ENCODE measurements around the gene RPRD2. TPM values are rescaled to one million over a fixed set of nuclear protein-coding genes. Genes with fewer than 3 reads are reported as not detected.

RPRD2 gene
- total and polyA plus RNA-seq, 9 of the 15 experiments (the other 6 are each of a cell fraction or from before 2014, with no cell fraction given): 1.5 to 21.6 (median 7.7) TPM

- no peak for TF ChIP-seq RREB1 (CRISPR knock-in tag; IDR thresholded peaks at IDR 0.05)
- TF ChIP-seq C11orf30 (IDR thresholded peaks at IDR 0.05; ENCODE audit: low read depth): no peak
- no peak for TF ChIP-seq FOS (IDR thresholded peaks at IDR 0.05; ENCODE audit: extremely low read depth, insufficient read length)
- TF ChIP-seq TFAP4 (CRISPR knock-in tag; IDR thresholded peaks at IDR 0.05; ENCODE audit: borderline replicate concordance): peak; percentile 29; the same call in 1 of the 2 replicates
- TF ChIP-seq ATF3 (IDR thresholded peaks at IDR 0.05): peak; percentile 74
- no peak for TF ChIP-seq ATF3 (CRISPR knock-in tag; conservative IDR thresholded peaks at IDR 0.05)
- no peak for TF ChIP-seq E2F8 (IDR thresholded peaks at IDR 0.05; ENCODE audit: low read depth, partially characterized antibody)
- no peak for TF ChIP-seq CBX8 (IDR thresholded peaks at IDR 0.05; ENCODE audit: borderline replicate concordance, extremely low read depth, low read depth, low read length, poor library complexity, severe bottlenecking)
- no peak for TF ChIP-seq SFPQ (IDR thresholded peaks at IDR 0.05; ENCODE audit: low read depth, low read length)
- TF ChIP-seq ZBTB12 (CRISPR knock-in tag; IDR thresholded peaks at IDR 0.05): no peak
- peak; percentile 16; the same call in 1 of the 2 replicates for TF ChIP-seq NCOR1 (IDR thresholded peaks at IDR 0.05)
- no peak for TF ChIP-seq ASH1L (IDR thresholded peaks at IDR 0.05; ENCODE audit: borderline replicate concordance, low read depth, partially characterized antibody)
Observed at GRCh38 chr1:150513351-150513791, 149.4 kb downstream of the RPRD2 start (continued).
